Smooth muscle cell (in vitro differentiated cells): Measurements from ENCODE around the gene DDI2. TPM values are rescaled to one million over a fixed set of nuclear protein-coding genes. Genes with fewer than 3 reads are reported as not detected.

Source experiments
- DNase-seq: peaks from one replicate; lab custom pipeline; 2025; ENCODE audit not compliant: unreplicated experiment; lab: John Stamatoyannopoulos, UW
- H2AFZ ChIP-seq: fragments of 200-600 bp; sonication (generic); 2 replicates; pipeline ENCODE4 v1.6.0; 2016; ENCODE audit warnings: antibody characterized with exemption, low read depth, mild to moderate bottlenecking
- H3F3A ChIP-seq: fragments of 200-600 bp; sonication (generic); 2 replicates; pipeline ENCODE4 v1.6.0; 2017; ENCODE audit warnings: antibody characterized with exemption, low read depth
- H3K27ac ChIP-seq: fragments of 200-600 bp; sonication (generic); 2 replicates; pipeline ENCODE4 v1.5.1; 2016; ENCODE audit warnings: low read depth, mild to moderate bottlenecking
- H3K27me3 ChIP-seq: fragments of 200-600 bp; sonication (generic); 2 replicates; pipeline ENCODE4 v1.6.1; 2016; ENCODE audit warnings: low read depth, mild to moderate bottlenecking
- H3K36me3 ChIP-seq: fragments of 200-600 bp; sonication (generic); 2 replicates; pipeline ENCODE4 v1.5.1; 2016; ENCODE audit warnings: low read depth
- H3K4me1 ChIP-seq: fragments of 200-600 bp; sonication (generic); 2 replicates; pipeline ENCODE4 v1.5.1; 2016; ENCODE audit warnings: low read depth
- H3K4me2 ChIP-seq: fragments of 200-600 bp; sonication (generic); 2 replicates; pipeline ENCODE4 v1.6.0; 2016; ENCODE audit warnings: mild to moderate bottlenecking
- H3K4me3 ChIP-seq: fragments of 200-600 bp; sonication (generic); 2 replicates; pipeline ENCODE4 v1.5.1; 2016; ENCODE audit warnings: mild to moderate bottlenecking
- H3K79me2 ChIP-seq: fragments of 200-600 bp; sonication (generic); 2 replicates; pipeline ENCODE4 v1.6.0; 2016; ENCODE audit warnings: low read depth, mild to moderate bottlenecking
- H3K9ac ChIP-seq: fragments of 200-600 bp; sonication (generic); 2 replicates; pipeline ENCODE4 v1.6.0; 2016; ENCODE audit warnings: low read depth
- H3K9me3 ChIP-seq: fragments of 200-600 bp; sonication (generic); replicated peaks from 2 replicates; pipeline ENCODE4 v1.5.1; 2016; ENCODE audit warnings: low read depth
- H4K20me1 ChIP-seq: fragments of 200-600 bp; sonication (generic); 2 replicates; pipeline ENCODE4 v1.6.0; 2016; ENCODE audit warnings: low read depth
- CTCF ChIP-seq: fragments of 200-600 bp; sonication (generic); IDR thresholded peaks from 2 replicates; pipeline ENCODE4 v1.5.1; 2017; ENCODE audit warnings: borderline replicate concordance, mild to moderate bottlenecking, antibody characterized with exemption; ENCODE audit not compliant: insufficient read depth, poor library complexity, severe bottlenecking
- WGBS: methylation state at CpG from one replicate; pipeline ENCODE4 v1.1.7; 2016; ENCODE audit warnings: low lambda C conversion rate; 5-methylcytosine and 5-hydroxymethylcytosine counted together
- polyA plus RNA-seq: library from polyadenylated mRNA; unstranded; fragments of >200 nt; fragmentation: Nextera tagmentation; extraction: Ambion mirVana; gene quantifications from 2 replicates; pipeline ENCODE4 v1.2.1, GENCODE V29; 2016
- total RNA-seq: library from RNA; depleted of rRNA; stranded (reverse); fragments of >200 nt; gene quantifications from 2 replicates; pipeline ENCODE4 v1.2.3, GENCODE V29; 2014

The DDI2 gene
- total and polyA plus RNA-seq, 2 experiments from 2014 or later, result 3.5 to 10.9 TPM

GRCh38 chr1:15657021-15657420 lies 39.8 kb downstream of the DDI2 start:
- Histone ChIP-seq H4K20me1 (peaks cover 3% of the 10 kb centered on the region), H3K36me3 (peaks cover 3% of the 10 kb centered on the region), H3K27me3 (no peaks in the 10 kb centered on the region), H3K27ac (no peak overlapping the region), H3K4me1 (no peaks in the 10 kb centered on the region), H2AFZ (no peak overlapping the region), H3K79me2 (no peaks in the 10 kb centered on the region), H3K9ac (no peak overlapping the region), H3K4me3 (no peak overlapping the region), H3F3A (no peaks in the 10 kb centered on the region), H3K9me3 (no peaks in the 10 kb centered on the region), H3K4me2 (no peak overlapping the region)
- no peak for DNase-seq
- WGBS, result 81% methylated on average over 1 of the region's 1 CpG
- no peak for TF ChIP-seq CTCF

- H3K9ac ChIP-seq, result no peak overlapping the region
Observed at GRCh38 chr1:15660151-15660550, 42.9 kb downstream of the DDI2 start.

GRCh38 chr1:15662477-15662876 lies 45.2 kb downstream of the DDI2 start:
- Histone ChIP-seq H3F3A (no peaks in the 10 kb centered on the region), H3K4me1 (no peaks in the 10 kb centered on the region), H4K20me1 (no peaks in the 10 kb centered on the region), H3K79me2 (no peaks in the 10 kb centered on the region), H3K36me3 (peaks cover 3% of the 10 kb centered on the region), H3K4me2 (no peak overlapping the region), H3K4me3 (no peak overlapping the region), H2AFZ (no peak overlapping the region), H3K9me3 (no peaks in the 10 kb centered on the region), H3K27me3 (no peaks in the 10 kb centered on the region), H3K9ac (no peak overlapping the region), H3K27ac (no peak overlapping the region)
- no peak for TF ChIP-seq CTCF
- 36% methylated on average over 2 of the region's 2 CpGs for WGBS
- no peak for DNase-seq

More at GRCh38 chr1:15660151-15660550, 42.9 kb downstream of the DDI2 start:
- H3K4me1 ChIP-seq, result no peaks in the 10 kb centered on the region
- no peaks in the 10 kb centered on the region for H3K9me3 ChIP-seq
- H2AFZ ChIP-seq, result no peak overlapping the region
- no peaks in the 10 kb centered on the region for H4K20me1 ChIP-seq
- H3K27ac ChIP-seq, result no peak overlapping the region
- no peaks in the 10 kb centered on the region for H3K27me3 ChIP-seq
- H3K36me3 ChIP-seq, result peaks cover 3% of the 10 kb centered on the region
- no peak overlapping the region for H3K4me3 ChIP-seq
- H3K4me2 ChIP-seq, result no peak overlapping the region
- no peak for TF ChIP-seq CTCF
- WGBS, result 99% methylated on average over 3 of the region's 3 CpGs
- no peak for DNase-seq
- H3K79me2 ChIP-seq, result no peaks in the 10 kb centered on the region
- H3F3A ChIP-seq, result no peaks in the 10 kb centered on the region

- H3K36me3 ChIP-seq, result peaks cover 3% of the 10 kb centered on the region
- no peaks in the 10 kb centered on the region for H3K79me2 ChIP-seq
- no peaks in the 10 kb centered on the region for H4K20me1 ChIP-seq
- H3K9ac ChIP-seq, result no peak overlapping the region
- no peaks in the 10 kb centered on the region for H3K27me3 ChIP-seq
- no peaks in the 10 kb centered on the region for H3K4me1 ChIP-seq
- no peak overlapping the region for H3K4me2 ChIP-seq
- H3K9me3 ChIP-seq, result no peaks in the 10 kb centered on the region
- WGBS, result 99% methylated on average over 3 of the region's 3 CpGs
- no peak overlapping the region for H2AFZ ChIP-seq
- no peak overlapping the region for H3K27ac ChIP-seq
- DNase-seq, result no peak
- no peak for TF ChIP-seq CTCF
- H3K4me3 ChIP-seq, result no peak overlapping the region
- H3F3A ChIP-seq, result no peaks in the 10 kb centered on the region
Observed at GRCh38 chr1:15663925-15664324, 46.7 kb downstream of the DDI2 start.
